ENCODE results near the gene ANKK1. TPM values are rescaled to one million over a fixed set of nuclear protein-coding genes. Genes with fewer than 3 reads are reported as not detected.

Gene ANKK1
- total RNA-seq, 1 donor = not detected

DNA sequence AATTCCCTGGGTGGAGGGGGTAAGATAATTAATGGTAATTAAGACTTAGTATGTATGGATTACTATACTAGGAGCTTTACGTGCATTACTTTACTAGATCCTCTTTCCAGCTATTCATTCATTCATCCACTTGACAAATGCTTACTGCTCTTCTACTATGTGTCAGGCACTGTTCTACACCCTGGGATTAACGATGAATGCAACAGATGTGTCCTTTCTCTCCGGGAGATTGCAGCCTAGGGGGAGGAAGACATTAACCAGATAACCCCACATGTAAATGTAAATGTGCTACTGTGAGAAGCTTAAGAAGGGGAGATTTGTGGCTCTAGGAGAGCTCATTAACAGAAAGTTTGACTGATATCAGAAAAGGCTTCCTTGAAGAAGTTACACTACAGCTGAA lies 1.7 kb downstream of the ANKK1 start:
- no peak overlapping the region for H3K4me3 ChIP-seq (ENCODE audit: low read depth, low read length)
- DNase-seq (ENCODE audit: low read depth) = no peak
- TF ChIP-seq, protein P1, sequence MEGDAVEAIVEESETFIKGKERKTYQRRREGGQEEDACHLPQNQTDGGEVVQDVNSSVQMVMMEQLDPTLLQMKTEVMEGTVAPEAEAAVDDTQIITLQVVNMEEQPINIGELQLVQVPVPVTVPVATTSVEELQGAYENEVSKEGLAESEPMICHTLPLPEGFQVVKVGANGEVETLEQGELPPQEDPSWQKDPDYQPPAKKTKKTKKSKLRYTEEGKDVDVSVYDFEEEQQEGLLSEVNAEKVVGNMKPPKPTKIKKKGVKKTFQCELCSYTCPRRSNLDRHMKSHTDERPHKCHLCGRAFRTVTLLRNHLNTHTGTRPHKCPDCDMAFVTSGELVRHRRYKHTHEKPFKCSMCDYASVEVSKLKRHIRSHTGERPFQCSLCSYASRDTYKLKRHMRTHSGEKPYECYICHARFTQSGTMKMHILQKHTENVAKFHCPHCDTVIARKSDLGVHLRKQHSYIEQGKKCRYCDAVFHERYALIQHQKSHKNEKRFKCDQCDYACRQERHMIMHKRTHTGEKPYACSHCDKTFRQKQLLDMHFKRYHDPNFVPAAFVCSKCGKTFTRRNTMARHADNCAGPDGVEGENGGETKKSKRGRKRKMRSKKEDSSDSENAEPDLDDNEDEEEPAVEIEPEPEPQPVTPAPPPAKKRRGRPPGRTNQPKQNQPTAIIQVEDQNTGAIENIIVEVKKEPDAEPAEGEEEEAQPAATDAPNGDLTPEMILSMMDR (IDR thresholded peaks at IDR 0.05; ENCODE audit: insufficient read depth, low read length) = no peak

DNA sequence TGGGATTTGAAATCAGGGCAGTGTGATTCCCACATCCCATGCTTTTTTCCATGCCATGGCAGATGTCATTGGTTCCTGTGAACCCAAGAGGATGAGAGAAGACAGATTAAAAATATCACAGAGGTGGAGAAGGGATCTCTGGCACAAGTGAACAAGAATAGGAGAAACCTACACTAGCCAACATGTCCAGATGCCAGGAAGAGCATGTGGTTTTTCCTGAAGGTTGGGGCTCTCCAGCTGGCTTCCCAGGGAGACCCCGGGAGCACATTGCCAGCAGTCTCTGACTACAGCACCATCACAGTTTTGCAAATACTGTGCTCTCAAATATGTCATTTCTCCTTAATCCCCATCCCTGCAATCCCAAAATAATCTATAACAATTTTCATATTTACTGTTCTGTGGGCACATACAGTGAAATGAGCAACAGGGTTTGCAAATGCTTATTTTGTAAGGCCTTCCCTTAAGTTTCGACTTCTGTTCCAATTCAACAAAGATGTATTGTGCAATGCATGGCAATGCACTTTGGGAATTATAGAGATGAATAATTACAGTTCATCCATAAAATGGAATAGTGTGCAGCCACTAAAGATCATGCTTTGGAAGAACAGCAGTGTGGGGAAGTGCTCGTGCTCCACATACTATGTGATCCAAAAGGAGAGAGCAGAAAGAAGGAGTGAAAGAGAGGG lies 4.8 kb downstream of the ANKK1 start:
- TF ChIP-seq, protein P1 (IDR thresholded peaks at IDR 0.05; ENCODE audit: insufficient read depth, low read length) = no peak
- H3K4me3 ChIP-seq (ENCODE audit: low read depth, low read length) = no peak overlapping the region
- DNase-seq (ENCODE audit: low read depth) = no peak

- DNase-seq (ENCODE audit: low read depth) = no peak
- TF ChIP-seq, protein P1 (IDR thresholded peaks at IDR 0.05; ENCODE audit: insufficient read depth, low read length) = no peak
These were observed 6.0 kb downstream of the ANKK1 start for GRCh38 chr11:113393501-113393985.

DNA sequence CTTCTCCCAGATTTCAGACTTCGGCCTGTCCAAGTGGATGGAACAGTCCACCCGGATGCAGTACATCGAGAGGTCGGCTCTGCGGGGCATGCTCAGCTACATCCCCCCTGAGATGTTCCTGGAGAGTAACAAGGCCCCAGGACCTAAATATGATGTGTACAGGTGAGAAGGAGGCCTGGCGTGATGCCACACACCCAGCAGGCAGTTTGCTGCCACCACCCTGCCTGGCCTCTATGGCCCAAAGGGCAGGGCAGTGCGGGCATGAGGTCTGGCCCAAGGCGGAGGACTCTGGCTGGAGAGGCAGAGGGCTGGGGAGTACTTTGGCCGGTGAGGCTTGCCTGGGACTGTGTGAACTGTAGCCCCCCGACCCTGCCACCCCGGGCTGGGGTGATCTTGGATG lies 7.3 kb downstream of the ANKK1 start:
- TF ChIP-seq, protein P1 (IDR thresholded peaks at IDR 0.05; ENCODE audit: insufficient read depth, low read length) = no peak
- DNase-seq (ENCODE audit: low read depth) = no peak
- no peak overlapping the region for H3K4me3 ChIP-seq (ENCODE audit: low read depth, low read length)

More at GRCh38 chr11:113393501-113393985, 6.0 kb downstream of the ANKK1 start:
- H3K4me3 ChIP-seq (ENCODE audit: low read depth, low read length) = no peak overlapping the region

GRCh38 chr11:113395782-113396336 lies 8.3 kb downstream of the ANKK1 start:
- DNase-seq (ENCODE audit: low read depth) = no peak
- TF ChIP-seq, protein P1 (IDR thresholded peaks at IDR 0.05; ENCODE audit: insufficient read depth, low read length) = no peak

DNA sequence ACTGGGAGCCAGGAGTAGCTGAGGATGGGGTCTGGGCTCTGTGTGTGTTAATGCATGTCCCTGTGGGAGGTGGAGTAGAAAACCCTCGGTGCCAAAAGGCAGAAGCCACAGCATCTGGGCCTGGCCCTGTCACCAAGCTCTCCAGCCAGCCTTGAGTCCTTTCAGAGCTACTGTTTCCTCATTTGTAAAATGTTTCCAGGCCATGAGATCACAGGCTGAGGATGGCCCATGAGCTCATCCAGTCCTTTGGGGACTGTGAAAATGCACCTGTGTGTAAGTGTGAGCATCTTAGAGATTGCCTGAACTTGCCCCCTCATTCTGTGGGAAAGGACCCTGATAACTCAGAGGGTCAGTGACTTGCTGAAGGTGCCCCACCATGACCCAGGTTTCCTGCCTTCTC lies 9.1 kb downstream of the ANKK1 start:
- DNase-seq (ENCODE audit: low read depth) = no peak
- TF ChIP-seq, protein P1 (IDR thresholded peaks at IDR 0.05; ENCODE audit: insufficient read depth, low read length) = no peak

More at GRCh38 chr11:113395782-113396336, 8.3 kb downstream of the ANKK1 start:
- no peak overlapping the region for H3K4me3 ChIP-seq (ENCODE audit: low read depth, low read length)

More for the DNA sequence above, 9.1 kb downstream of the ANKK1 start:
- no peak overlapping the region for H3K4me3 ChIP-seq (ENCODE audit: low read depth, low read length)

All from fibroblast of the aortic adventitia (primary cell).